OCI-LY1 (cell line): ENCODE data around the gene HYI.

Experiments
- H2AFZ ChIP-seq: fragments of 200-600 bp; sonication (generic), shearing (Covaris generic); 2 replicates; pipeline ENCODE4 v1.6.0; 2014; ENCODE audit warnings: antibody characterized with exemption, mild to moderate bottlenecking, low read length
- H3F3A ChIP-seq: fragments of 200-600 bp; sonication (generic), shearing (Covaris generic); 2 replicates; pipeline ENCODE4 v1.6.0; 2014; ENCODE audit warnings: mild to moderate bottlenecking, antibody characterized with exemption, low read length, moderate library complexity; ENCODE audit not compliant: insufficient read depth
- H3K27ac ChIP-seq: fragments of 200-600 bp; sonication (generic); 2 replicates; pipeline ENCODE4 v1.5.1; 2014; ENCODE audit warnings: low read length, mixed run types, mild to moderate bottlenecking, low read depth; ENCODE audit not compliant: poor library complexity, severe bottlenecking
- H3K27me3 ChIP-seq: fragments of 200-600 bp; sonication (generic); 2 replicates; pipeline ENCODE4 v1.6.0; 2014; ENCODE audit warnings: antibody characterized with exemption, mild to moderate bottlenecking, low read length, moderate library complexity; ENCODE audit not compliant: insufficient read depth
- H3K36me3 ChIP-seq: fragments of 200-600 bp; sonication (generic); 2 replicates; pipeline ENCODE4 v1.6.1; 2014; ENCODE audit warnings: mild to moderate bottlenecking, antibody characterized with exemption, low read length, moderate library complexity, mixed read lengths; ENCODE audit not compliant: insufficient read depth
- H3K4me1 ChIP-seq: fragments of 200-600 bp; sonication (generic); 2 replicates; pipeline ENCODE4 v1.5.1; 2014; ENCODE audit warnings: mild to moderate bottlenecking, low read length, moderate library complexity; ENCODE audit not compliant: insufficient read depth, severe bottlenecking
- H3K4me2 ChIP-seq: fragments of 200-600 bp; sonication (generic), shearing (Covaris generic); 2 replicates; pipeline ENCODE4 v1.6.1; 2014; ENCODE audit warnings: low read length
- H3K4me3 ChIP-seq: fragments of 200-600 bp; sonication (generic); 2 replicates; pipeline ENCODE4 v1.5.1; 2014; ENCODE audit warnings: low read length, low read depth, mild to moderate bottlenecking, mixed read lengths; ENCODE audit not compliant: poor library complexity, severe bottlenecking
- H3K79me2 ChIP-seq: fragments of 200-600 bp; shearing (Covaris generic); 2 replicates; pipeline ENCODE4 v1.6.1; 2016; ENCODE audit warnings: mixed run types, low read length, mixed read lengths; ENCODE audit not compliant: insufficient read depth
- H3K9ac ChIP-seq: fragments of 200-600 bp; sonication (generic), shearing (Covaris generic); 2 replicates; pipeline ENCODE4 v1.6.1; 2014; ENCODE audit warnings: mild to moderate bottlenecking, low read length, mixed read lengths
- H3K9me2 ChIP-seq: fragments of 200-600 bp; sonication (generic), shearing (Covaris generic); 2 replicates; pipeline ENCODE4 v1.6.1; 2014; ENCODE audit warnings: low read depth, mild to moderate bottlenecking, low read length, mixed read lengths
- H3K9me3 ChIP-seq: fragments of 200-600 bp; shearing (Covaris generic); 2 replicates; pipeline ENCODE4 v1.6.1; 2014; ENCODE audit warnings: low read length, mixed read lengths
- H4K20me1 ChIP-seq: fragments of 200-600 bp; sonication (generic), shearing (Covaris generic); 2 replicates; pipeline ENCODE4 v1.6.0; 2016; ENCODE audit warnings: mild to moderate bottlenecking, low read length; ENCODE audit not compliant: insufficient read depth
- EZH2 ChIP-seq: fragments of 200-600 bp; sonication (generic), shearing (Covaris generic); IDR thresholded peaks from 2 replicates; pipeline ENCODE4 v1.8.0; 2017; ENCODE audit warnings: borderline replicate concordance, mixed run types, mild to moderate bottlenecking, antibody characterized with exemption, low read length, moderate library complexity, mixed read lengths
- TF ChIP-seq, protein P1 (sequence below): fragments of 200-600 bp; sonication (generic), shearing (Covaris generic); IDR thresholded peaks from 2 replicates; pipeline ENCODE4 v1.5.1; 2017; ENCODE audit warnings: mild to moderate bottlenecking, antibody characterized with exemption, low read length, moderate library complexity, mixed read lengths

The HYI gene

DNA sequence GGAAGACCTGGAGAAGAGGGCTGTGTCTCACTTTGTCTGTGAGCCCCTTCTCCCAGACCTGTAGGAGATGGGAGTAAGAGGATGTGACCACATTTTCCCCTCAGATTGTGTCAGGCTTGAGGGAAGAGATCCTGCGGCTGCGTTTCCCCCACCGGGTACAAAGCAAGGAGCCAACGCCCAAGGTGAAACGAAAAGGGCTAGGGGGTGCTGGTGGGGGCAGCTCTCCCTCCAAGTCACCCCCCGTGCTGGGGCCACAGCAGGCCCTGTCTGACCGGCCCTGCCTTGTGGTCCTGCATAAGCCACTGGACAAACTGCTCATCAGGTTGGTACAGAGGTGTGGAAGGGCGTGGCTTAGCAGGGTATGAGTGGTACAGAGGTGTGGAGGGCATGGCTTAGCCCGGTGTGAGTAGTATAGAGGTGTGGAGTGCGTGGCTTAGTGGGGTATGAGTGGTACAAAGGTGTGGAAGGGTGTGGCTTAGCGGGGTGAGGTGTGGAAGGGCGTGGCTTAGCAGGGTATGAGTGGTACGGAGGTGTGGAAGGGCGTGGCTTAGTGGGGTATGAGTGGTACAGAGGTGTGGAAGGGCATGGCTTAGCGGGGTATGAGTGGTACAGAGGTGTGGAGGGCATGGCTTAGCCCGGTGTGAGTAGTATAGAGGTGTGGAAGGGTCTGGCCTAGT lies 30.6 kb downstream of the HYI start:
- Histone ChIP-seq H3K4me2 (no peak overlapping the region), H4K20me1 (no peaks in the 10 kb centered on the region), H3K27me3 (no peaks in the 10 kb centered on the region), H3K4me3 (no peak overlapping the region), H2AFZ (no peak overlapping the region), H3F3A (no peaks in the 10 kb centered on the region), H3K79me2 (no peaks in the 10 kb centered on the region), H3K4me1 (no peaks in the 10 kb centered on the region), H3K9me2 (no peaks in the 10 kb centered on the region), H3K9me3 (no peaks in the 10 kb centered on the region), H3K9ac (no peak overlapping the region), H3K27ac (no peak overlapping the region), H3K36me3 (peaks cover 84% of the 10 kb centered on the region)
- TF ChIP-seq, protein P1, sequence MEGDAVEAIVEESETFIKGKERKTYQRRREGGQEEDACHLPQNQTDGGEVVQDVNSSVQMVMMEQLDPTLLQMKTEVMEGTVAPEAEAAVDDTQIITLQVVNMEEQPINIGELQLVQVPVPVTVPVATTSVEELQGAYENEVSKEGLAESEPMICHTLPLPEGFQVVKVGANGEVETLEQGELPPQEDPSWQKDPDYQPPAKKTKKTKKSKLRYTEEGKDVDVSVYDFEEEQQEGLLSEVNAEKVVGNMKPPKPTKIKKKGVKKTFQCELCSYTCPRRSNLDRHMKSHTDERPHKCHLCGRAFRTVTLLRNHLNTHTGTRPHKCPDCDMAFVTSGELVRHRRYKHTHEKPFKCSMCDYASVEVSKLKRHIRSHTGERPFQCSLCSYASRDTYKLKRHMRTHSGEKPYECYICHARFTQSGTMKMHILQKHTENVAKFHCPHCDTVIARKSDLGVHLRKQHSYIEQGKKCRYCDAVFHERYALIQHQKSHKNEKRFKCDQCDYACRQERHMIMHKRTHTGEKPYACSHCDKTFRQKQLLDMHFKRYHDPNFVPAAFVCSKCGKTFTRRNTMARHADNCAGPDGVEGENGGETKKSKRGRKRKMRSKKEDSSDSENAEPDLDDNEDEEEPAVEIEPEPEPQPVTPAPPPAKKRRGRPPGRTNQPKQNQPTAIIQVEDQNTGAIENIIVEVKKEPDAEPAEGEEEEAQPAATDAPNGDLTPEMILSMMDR: no peak
- no peak for TF ChIP-seq EZH2

DNA sequence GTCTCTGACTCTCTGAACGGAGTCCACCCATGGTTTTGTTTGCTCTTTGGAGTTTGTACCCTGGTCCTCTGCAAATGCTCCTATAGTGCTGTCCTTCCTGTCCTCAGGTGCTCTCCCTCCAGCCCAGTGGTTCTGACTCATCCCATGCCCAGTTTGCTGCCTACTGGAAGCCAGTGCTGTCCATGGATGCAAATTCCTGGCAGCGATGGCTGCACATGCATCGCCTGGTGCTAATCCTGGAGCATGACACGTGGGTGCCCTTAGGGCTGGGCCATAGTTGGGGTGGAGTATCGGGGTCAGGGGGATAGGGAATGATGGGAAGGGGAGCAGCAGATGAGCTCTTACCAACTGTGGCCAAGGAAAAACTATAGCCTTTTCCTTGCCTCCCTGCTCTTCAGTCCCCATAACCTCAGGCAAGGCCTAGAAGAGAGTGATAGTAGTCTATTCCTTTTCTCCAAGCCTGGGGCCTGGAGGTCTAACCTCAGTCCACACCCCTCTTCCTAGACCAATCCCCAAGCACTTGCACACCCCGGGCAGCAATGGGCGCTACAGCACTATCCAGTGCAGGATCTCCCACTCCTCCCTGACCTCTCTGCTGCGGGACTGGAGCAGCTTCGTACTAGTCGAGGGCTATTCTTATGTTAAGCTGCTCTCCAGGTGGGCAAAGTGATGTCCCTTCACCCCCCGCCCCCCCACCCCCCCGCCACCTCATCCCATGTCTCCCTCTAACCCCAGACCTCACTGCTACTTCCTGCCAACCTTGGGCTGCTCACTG lies 31.6 kb downstream of the HYI start:
- TF ChIP-seq EZH2: no peak
- TF ChIP-seq, protein P1: no peak

DNA sequence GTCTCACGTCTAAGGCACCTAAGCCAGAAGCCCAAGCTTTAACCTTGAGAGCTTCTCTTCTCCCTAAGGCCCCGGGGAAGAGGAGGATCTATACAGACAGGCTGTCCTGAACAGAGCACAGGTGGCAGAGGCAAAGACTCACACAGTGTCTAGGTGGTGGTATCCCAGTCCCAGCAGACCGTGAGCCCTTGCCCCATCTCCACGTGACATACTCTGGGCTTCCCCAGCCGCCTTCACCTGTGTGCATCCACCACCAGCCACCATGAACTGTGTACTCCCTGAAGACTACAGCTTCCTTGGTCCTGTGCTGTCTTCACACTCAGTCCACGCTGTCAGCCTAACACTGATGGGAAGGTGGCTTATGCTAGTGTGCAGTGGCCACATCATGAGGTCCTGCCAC lies 32.3 kb downstream of the HYI start:
- no peak overlapping the region for H3K9ac ChIP-seq
- TF ChIP-seq EZH2: no peak
- TF ChIP-seq, protein P1: no peak
- no peaks in the 10 kb centered on the region for H3F3A ChIP-seq
- H3K9me2 ChIP-seq: no peaks in the 10 kb centered on the region
- no peaks in the 10 kb centered on the region for H3K9me3 ChIP-seq
- H3K4me2 ChIP-seq: no peak overlapping the region
- H3K36me3 ChIP-seq: peaks cover 79% of the 10 kb centered on the region
- no peak overlapping the region for H2AFZ ChIP-seq
- H4K20me1 ChIP-seq: no peaks in the 10 kb centered on the region
- no peaks in the 10 kb centered on the region for H3K27me3 ChIP-seq
- H3K27ac ChIP-seq: no peak overlapping the region
- H3K79me2 ChIP-seq: no peaks in the 10 kb centered on the region
- no peaks in the 10 kb centered on the region for H3K4me1 ChIP-seq
- no peak overlapping the region for H3K4me3 ChIP-seq

More for the DNA sequence above, 31.6 kb downstream of the HYI start:
- H3K27ac ChIP-seq: no peak overlapping the region
- no peaks in the 10 kb centered on the region for H3K27me3 ChIP-seq
- H3K4me1 ChIP-seq: no peaks in the 10 kb centered on the region
- no peaks in the 10 kb centered on the region for H3K9me3 ChIP-seq
- no peaks in the 10 kb centered on the region for H3F3A ChIP-seq
- H3K36me3 ChIP-seq: peaks cover 82% of the 10 kb centered on the region
- no peak overlapping the region for H3K9ac ChIP-seq
- H3K9me2 ChIP-seq: no peaks in the 10 kb centered on the region
- no peak overlapping the region for H3K4me2 ChIP-seq
- no peak overlapping the region for H2AFZ ChIP-seq
- H3K4me3 ChIP-seq: no peak overlapping the region
- H4K20me1 ChIP-seq: no peaks in the 10 kb centered on the region
- H3K79me2 ChIP-seq: no peaks in the 10 kb centered on the region
